Amygdala (tissue), 56 donors: ENCODE data around the gene RAB27A.

Source experiments
- DNase-seq, 56 donors: peaks; one replicate each; lab custom pipeline; 2025; lab: John Stamatoyannopoulos, UW

Gene RAB27A

GRCh38 chr15:55168350-55168974 lies 121.2 kb downstream of the RAB27A start:
- peak in 34 of 56 donors; percentile 0 to 60 (median 8) for DNase-seq

DNA sequence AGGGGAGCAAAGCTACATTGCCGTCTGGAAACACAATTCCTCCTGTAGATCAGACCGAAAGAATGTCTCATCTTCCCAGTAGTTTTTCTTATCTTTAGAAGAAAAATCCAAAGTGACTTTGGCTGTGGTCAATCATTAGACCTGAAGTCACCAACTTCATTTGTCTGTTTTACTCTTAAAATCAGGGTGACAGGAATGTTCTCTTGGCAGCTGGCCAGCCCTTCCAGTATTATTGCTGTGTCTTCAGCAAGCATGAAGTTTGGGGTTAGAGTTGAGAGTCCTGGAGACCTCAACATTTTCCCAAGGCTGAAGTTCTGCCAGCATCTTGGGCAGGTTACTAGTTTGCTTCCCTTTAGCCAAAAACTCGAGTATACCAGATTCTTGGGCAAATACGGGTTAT lies 125.3 kb downstream of the RAB27A start:
- DNase-seq: no peak
